Transverse colon (tissue), 4 donors: Measurements from ENCODE around the gene HLA-DQB2. TPM values are rescaled to one million over a fixed set of nuclear protein-coding genes. Genes with fewer than 3 reads are reported as not detected.

Experiments
- DNase-seq: peaks from one replicate; pipeline ENCODE4 v3.0.0-alpha.2; 2019
- H3K27ac ChIP-seq, 4 donors: fragments of 200-600 bp; sonication (generic); 2 replicates each; pipeline ENCODE4 v1.5.1; 2016 to 2018; ENCODE audit warnings: inconsistent platforms in 4 of 4
- H3K27me3 ChIP-seq: fragments of 200-600 bp; sonication (generic); 2 replicates; pipeline ENCODE4 v1.5.1; 2017; ENCODE audit warnings: inconsistent platforms
- H3K36me3 ChIP-seq, 4 donors: fragments of 200-600 bp; sonication (generic); 2 replicates each; pipeline ENCODE4 v1.5.1; 2017 to 2019; ENCODE audit warnings: inconsistent platforms in 4 of 4
- H3K4me1 ChIP-seq, 4 donors: fragments of 200-600 bp; sonication (generic); 2 replicates each; pipeline ENCODE4 v1.5.1; 2017 to 2020; ENCODE audit warnings: inconsistent platforms in 4 of 4
- H3K4me3 ChIP-seq, 4 donors: fragments of 200-600 bp; sonication (generic); 1 replicate in 1 of 4; 2 replicates in 3 of 4; pipeline versions ENCODE4 v1.5.1 to v1.6.1; 2017 to 2019; ENCODE audit warnings: inconsistent platforms in 4 of 4
- H3K9me3 ChIP-seq, 2 donors: fragments of 200-600 bp; sonication (generic); 2 replicates each; pipeline ENCODE4 v1.5.1; 2017 to 2019; ENCODE audit warnings: inconsistent platforms in 2 of 2
- CTCF ChIP-seq, 5 experiments: fragments of 200-600 bp in 3 of 5; fragments of 450-650 bp in 2 of 5; sonication (generic) in 3 of 5; IDR thresholded peaks; 1 replicate in 2 of 5; 2 replicates in 3 of 5; pipeline ENCODE4 v1.5.1; 2016 to 2017; ENCODE audit warnings: antibody characterized with exemption in 5 of 5, inconsistent platforms in 3 of 5, mild to moderate bottlenecking in 2 of 5, moderate library complexity in 1 of 5
- EP300 ChIP-seq: sonication (generic); formaldehyde crosslinking; IDR thresholded peaks from one replicate; pipeline ENCODE4 v1.6.1; 2017; ENCODE audit warnings: antibody characterized with exemption, low read depth
- POLR2A ChIP-seq: fragments of 450-650 bp; IDR thresholded peaks from one replicate; pipeline ENCODE4 v1.6.1; 2016; ENCODE audit warnings: antibody characterized with exemption, mild to moderate bottlenecking, moderate library complexity
- POLR2AphosphoS5 ChIP-seq, 3 donors: sonication (generic); formaldehyde crosslinking; IDR thresholded peaks; one replicate each; pipeline ENCODE4 v1.6.1; 2016; ENCODE audit warnings: antibody characterized with exemption in 3 of 3
- WGBS, 2 donors: methylation state at CpG; one replicate each; pipeline ENCODE4 v1.1.5; 2018; ENCODE audit warnings: low coverage in 1 of 2; 5-methylcytosine and 5-hydroxymethylcytosine counted together
- in situ Hi-C, 4 donors: fragments of 200-750 bp; cut with MboI; loops; one replicate each; pipeline versions ENCODE4 v1.15.0 to v1.15.1; 2017; ENCODE audit warnings: low sequenced_read_pairs in 3 of 4, low pct_ligation_motif_present in 1 of 4, low pct_unique_long_range_greater_than_20kb in 1 of 4
- intact Hi-C: fragments of 100-400 bp; cut with DNase I; formaldehyde crosslinking; loops from one replicate; pipeline ENCODE4 v1.15.1; 2023; ENCODE audit warnings: low total_unique reads
- total RNA-seq, 4 donors: library from RNA; depleted of rRNA; stranded (reverse); fragments of >200 nt; gene quantifications; one replicate each; pipeline ENCODE4 v1.1.0, GENCODE V29; 2016

Gene HLA-DQB2
- total RNA-seq, 4 donors from 2014 or later: 0.27 to 0.32 TPM; not detected in 2

- DNase-seq: no peak
- Histone ChIP-seq H3K9me3 (no peaks in the 10 kb centered on the region), H3K27me3 (no peaks in the 10 kb centered on the region), H3K27ac (no peak overlapping the region), H3K4me3 (no peak overlapping the region), H3K4me1 (peaks cover 0 to 8% (median 0%) of the 10 kb centered on the region in 4 donors), H3K36me3 (no peaks in the 10 kb centered on the region)
- TF ChIP-seq POLR2AphosphoS5 (IDR thresholded peaks at IDR 0.05) (no peak), CTCF (IDR thresholded peaks at IDR 0.05) (no peak), POLR2A (no peak), EP300 (no peak)
- intact Hi-C loops (no loop called here), in situ Hi-C loops (loop anchor here in 1 of 4 donors (25.0 kb wide), 1 partner anchor 542 kb away; no protein-coding TSS in a partner anchor)
These were observed 15.7 kb upstream of the HLA-DQB2 start for GRCh38 chr6:32779036-32779435.

GRCh38 chr6:32775071-32775470, 11.7 kb upstream of the HLA-DQB2 start:
- no peak overlapping the region for H3K27ac ChIP-seq
- H3K4me3 ChIP-seq: no peak overlapping the region
- intact Hi-C loops: no loop called here
- H3K9me3 ChIP-seq: no peaks in the 10 kb centered on the region
- WGBS, 2 donors: 42% methylated on average over 1 of the region's 1 CpG; no CpG with 5 or more reads in 1 of the 2 donors
- no peak for DNase-seq
- TF ChIP-seq POLR2AphosphoS5 (IDR thresholded peaks at IDR 0.05) (no peak), POLR2A (no peak), CTCF (IDR thresholded peaks at IDR 0.05) (no peak), EP300 (no peak)
- no peaks in the 10 kb centered on the region for H3K27me3 ChIP-seq
- H3K4me1 ChIP-seq: peaks cover 0 to 19% (median 6%) of the 10 kb centered on the region in 4 donors
- in situ Hi-C loops: loop anchor here in 1 of 4 donors (25.0 kb wide), 1 partner anchor 538 kb away; no protein-coding TSS in a partner anchor
- H3K36me3 ChIP-seq: no peaks in the 10 kb centered on the region

GRCh38 chr6:32774426-32774825, 11.1 kb upstream of the HLA-DQB2 start:
- no peak for DNase-seq
- intact Hi-C loops (no loop called here), in situ Hi-C loops (no loop called here)
- Histone ChIP-seq H3K27ac (no peak overlapping the region), H3K36me3 (no peaks in the 10 kb centered on the region), H3K4me3 (no peak overlapping the region), H3K4me1 (peaks cover 0 to 19% (median 9%) of the 10 kb centered on the region in 4 donors), H3K27me3 (peaks cover 5% of the 10 kb centered on the region), H3K9me3 (no peaks in the 10 kb centered on the region)
- WGBS, 2 donors: 48 to 86% methylated on average over 1 of the region's 1 CpG
- TF ChIP-seq CTCF (IDR thresholded peaks at IDR 0.05): no peak
- TF ChIP-seq POLR2AphosphoS5 (IDR thresholded peaks at IDR 0.05): no peak
- no peak for TF ChIP-seq POLR2A
- TF ChIP-seq EP300: no peak

DNA sequence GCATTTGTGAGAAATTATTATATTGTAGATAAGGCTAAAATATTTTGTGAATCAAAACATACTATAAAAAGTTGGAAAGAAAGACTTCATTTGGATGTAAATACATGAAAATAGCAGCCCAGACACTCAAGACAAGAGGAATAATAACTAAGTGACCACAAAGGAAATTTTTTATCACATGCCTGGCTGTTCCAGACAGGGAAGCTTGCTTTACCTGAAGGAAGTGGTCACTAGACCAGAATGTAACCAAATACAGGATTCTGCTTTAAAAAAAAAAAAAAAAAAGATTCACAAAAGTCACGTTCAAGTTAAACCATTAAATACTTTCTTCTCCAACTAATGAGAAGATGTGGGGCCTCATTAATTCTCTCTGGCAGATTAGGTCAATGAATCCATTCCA, 9.3 kb upstream of the HLA-DQB2 start:
- no peaks in the 10 kb centered on the region for H3K36me3 ChIP-seq
- WGBS, 2 donors: 25 to 52% methylated on average over 1 of the region's 1 CpG
- in situ Hi-C loops: no loop called here
- TF ChIP-seq CTCF (IDR thresholded peaks at IDR 0.05) (no peak), POLR2A (no peak), EP300 (no peak), POLR2AphosphoS5 (IDR thresholded peaks at IDR 0.05) (no peak)
- peaks cover 11% of the 10 kb centered on the region for H3K27me3 ChIP-seq
- H3K9me3 ChIP-seq: no peaks in the 10 kb centered on the region
- no peak overlapping the region for H3K27ac ChIP-seq
- intact Hi-C loops: no loop called here
- H3K4me3 ChIP-seq: no peak overlapping the region
- H3K4me1 ChIP-seq: peaks cover 0 to 19% (median 9%) of the 10 kb centered on the region in 4 donors
- no peak for DNase-seq
